C4-2B (cell line): Measurements from ENCODE around the gene CCDC160.

ENCODE experiments used
- ZFX ChIP-seq: fragments of 450-650 bp; IDR thresholded peaks from 2 replicates; pipeline ENCODE4 v1.6.1; 2017
- TF ChIP-seq, protein P1 (sequence below): fragments of 450-650 bp; conservative IDR thresholded peaks from 2 replicates; pipeline ENCODE4 v1.5.1; 2017; ENCODE audit warnings: mild to moderate bottlenecking

DNA sequence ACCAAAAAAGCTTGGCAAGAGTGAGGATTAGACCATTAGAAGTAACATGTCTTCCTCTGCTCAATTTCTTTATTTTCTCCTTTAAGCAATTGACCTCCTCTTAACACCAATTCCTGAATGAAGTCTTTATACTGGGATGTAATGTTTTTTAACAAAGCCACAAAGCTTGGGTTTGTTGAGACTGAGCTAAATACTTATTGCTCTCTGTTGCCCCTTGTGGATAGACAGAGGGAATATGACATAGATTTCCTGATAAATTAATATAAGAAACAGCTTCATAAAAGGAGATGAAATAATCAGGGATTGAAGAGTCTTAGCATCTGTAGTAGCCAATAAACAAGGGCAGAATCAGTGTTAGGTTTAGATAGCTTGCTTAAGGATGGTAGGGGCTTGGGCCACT lies 57.6 kb downstream of the CCDC160 start:
- TF ChIP-seq, protein P1, sequence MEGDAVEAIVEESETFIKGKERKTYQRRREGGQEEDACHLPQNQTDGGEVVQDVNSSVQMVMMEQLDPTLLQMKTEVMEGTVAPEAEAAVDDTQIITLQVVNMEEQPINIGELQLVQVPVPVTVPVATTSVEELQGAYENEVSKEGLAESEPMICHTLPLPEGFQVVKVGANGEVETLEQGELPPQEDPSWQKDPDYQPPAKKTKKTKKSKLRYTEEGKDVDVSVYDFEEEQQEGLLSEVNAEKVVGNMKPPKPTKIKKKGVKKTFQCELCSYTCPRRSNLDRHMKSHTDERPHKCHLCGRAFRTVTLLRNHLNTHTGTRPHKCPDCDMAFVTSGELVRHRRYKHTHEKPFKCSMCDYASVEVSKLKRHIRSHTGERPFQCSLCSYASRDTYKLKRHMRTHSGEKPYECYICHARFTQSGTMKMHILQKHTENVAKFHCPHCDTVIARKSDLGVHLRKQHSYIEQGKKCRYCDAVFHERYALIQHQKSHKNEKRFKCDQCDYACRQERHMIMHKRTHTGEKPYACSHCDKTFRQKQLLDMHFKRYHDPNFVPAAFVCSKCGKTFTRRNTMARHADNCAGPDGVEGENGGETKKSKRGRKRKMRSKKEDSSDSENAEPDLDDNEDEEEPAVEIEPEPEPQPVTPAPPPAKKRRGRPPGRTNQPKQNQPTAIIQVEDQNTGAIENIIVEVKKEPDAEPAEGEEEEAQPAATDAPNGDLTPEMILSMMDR = peak; percentile 55
- no peak for TF ChIP-seq ZFX
